Ishikawa (cell line): ENCODE measurements around the gene PHF2.

Experiments used
- CEBPB ChIP-seq: IDR thresholded peaks from 2 replicates; pipeline ENCODE4 v1.6.1; 2012
- CREB1 ChIP-seq: IDR thresholded peaks from 2 replicates; pipeline ENCODE4 v1.6.1; 2012; ENCODE audit warnings: low read depth
- EP300 ChIP-seq: IDR thresholded peaks from 2 replicates; pipeline ENCODE4 v1.6.1; 2012; ENCODE audit warnings: borderline replicate concordance
- NFIC ChIP-seq: IDR thresholded peaks from 2 replicates; pipeline ENCODE4 v1.6.1; 2012
- RAD21 ChIP-seq: IDR thresholded peaks from 2 replicates; pipeline ENCODE4 v1.6.1; 2012; ENCODE audit warnings: low read depth
- TAF1 ChIP-seq: IDR thresholded peaks from 2 replicates; pipeline ENCODE4 v1.6.1; 2012; ENCODE audit warnings: low read depth, mild to moderate bottlenecking
- TEAD4 ChIP-seq: IDR thresholded peaks from 2 replicates; pipeline ENCODE4 v1.6.1; 2012
- YY1 ChIP-seq: IDR thresholded peaks from 2 replicates; pipeline ENCODE4 v1.6.1; 2012; ENCODE audit warnings: low read depth
- ZBTB7A ChIP-seq: IDR thresholded peaks from 2 replicates; pipeline ENCODE4 v1.6.1; 2012; ENCODE audit warnings: low read depth
- TF ChIP-seq, protein P1 (sequence below): IDR thresholded peaks from 2 replicates; pipeline ENCODE4 v1.6.1; 2012
- TF ChIP-seq, protein P2 (sequence below): IDR thresholded peaks from 2 replicates; pipeline ENCODE4 v1.6.1; 2012; ENCODE audit warnings: low read depth, mild to moderate bottlenecking
- TF ChIP-seq, protein P3 (sequence below): IDR thresholded peaks from 2 replicates; pipeline ENCODE4 v1.6.1; 2012

DNA sequence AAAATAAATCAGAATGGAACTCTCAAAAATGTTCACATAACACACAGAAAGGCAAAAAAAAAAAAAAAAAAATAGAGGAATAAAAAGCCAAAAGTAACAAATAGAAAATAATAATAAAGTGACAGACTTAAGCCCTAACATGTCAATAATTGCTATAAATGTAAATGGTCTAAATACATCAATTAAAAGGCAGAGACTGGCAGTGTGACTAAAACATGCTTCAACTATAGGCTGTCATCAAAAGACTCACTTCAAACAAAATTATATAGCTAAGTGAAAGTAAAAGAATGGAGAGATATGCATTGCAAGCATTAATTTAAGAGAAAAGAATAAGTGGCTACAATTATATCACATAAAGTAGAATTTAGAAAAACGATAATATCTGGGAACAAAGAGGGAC is 114.2 kb downstream of the PHF2 start:
- TF ChIP-seq RAD21 = no peak
- TF ChIP-seq, protein P1, sequence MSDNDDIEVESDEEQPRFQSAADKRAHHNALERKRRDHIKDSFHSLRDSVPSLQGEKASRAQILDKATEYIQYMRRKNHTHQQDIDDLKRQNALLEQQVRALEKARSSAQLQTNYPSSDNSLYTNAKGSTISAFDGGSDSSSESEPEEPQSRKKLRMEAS = no peak
- TF ChIP-seq, protein P2, sequence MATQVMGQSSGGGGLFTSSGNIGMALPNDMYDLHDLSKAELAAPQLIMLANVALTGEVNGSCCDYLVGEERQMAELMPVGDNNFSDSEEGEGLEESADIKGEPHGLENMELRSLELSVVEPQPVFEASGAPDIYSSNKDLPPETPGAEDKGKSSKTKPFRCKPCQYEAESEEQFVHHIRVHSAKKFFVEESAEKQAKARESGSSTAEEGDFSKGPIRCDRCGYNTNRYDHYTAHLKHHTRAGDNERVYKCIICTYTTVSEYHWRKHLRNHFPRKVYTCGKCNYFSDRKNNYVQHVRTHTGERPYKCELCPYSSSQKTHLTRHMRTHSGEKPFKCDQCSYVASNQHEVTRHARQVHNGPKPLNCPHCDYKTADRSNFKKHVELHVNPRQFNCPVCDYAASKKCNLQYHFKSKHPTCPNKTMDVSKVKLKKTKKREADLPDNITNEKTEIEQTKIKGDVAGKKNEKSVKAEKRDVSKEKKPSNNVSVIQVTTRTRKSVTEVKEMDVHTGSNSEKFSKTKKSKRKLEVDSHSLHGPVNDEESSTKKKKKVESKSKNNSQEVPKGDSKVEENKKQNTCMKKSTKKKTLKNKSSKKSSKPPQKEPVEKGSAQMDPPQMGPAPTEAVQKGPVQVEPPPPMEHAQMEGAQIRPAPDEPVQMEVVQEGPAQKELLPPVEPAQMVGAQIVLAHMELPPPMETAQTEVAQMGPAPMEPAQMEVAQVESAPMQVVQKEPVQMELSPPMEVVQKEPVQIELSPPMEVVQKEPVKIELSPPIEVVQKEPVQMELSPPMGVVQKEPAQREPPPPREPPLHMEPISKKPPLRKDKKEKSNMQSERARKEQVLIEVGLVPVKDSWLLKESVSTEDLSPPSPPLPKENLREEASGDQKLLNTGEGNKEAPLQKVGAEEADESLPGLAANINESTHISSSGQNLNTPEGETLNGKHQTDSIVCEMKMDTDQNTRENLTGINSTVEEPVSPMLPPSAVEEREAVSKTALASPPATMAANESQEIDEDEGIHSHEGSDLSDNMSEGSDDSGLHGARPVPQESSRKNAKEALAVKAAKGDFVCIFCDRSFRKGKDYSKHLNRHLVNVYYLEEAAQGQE = no peak
- TF ChIP-seq, protein P3, sequence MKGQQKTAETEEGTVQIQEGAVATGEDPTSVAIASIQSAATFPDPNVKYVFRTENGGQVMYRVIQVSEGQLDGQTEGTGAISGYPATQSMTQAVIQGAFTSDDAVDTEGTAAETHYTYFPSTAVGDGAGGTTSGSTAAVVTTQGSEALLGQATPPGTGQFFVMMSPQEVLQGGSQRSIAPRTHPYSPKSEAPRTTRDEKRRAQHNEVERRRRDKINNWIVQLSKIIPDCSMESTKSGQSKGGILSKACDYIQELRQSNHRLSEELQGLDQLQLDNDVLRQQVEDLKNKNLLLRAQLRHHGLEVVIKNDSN = no peak
- no peak for TF ChIP-seq TAF1
- TF ChIP-seq EP300 = no peak
- TF ChIP-seq CREB1 = no peak
- no peak for TF ChIP-seq YY1
- TF ChIP-seq ZBTB7A = no peak
- TF ChIP-seq CEBPB = no peak
- no peak for TF ChIP-seq TEAD4
- TF ChIP-seq NFIC = no peak
